ENCODE results near the gene LDAH.
"Not testable (repeated sequence)": the region's sequence is repeated elsewhere in the genome, so short reads cannot be mapped to it uniquely, and the experiment has no call there.

The LDAH gene

DNA sequence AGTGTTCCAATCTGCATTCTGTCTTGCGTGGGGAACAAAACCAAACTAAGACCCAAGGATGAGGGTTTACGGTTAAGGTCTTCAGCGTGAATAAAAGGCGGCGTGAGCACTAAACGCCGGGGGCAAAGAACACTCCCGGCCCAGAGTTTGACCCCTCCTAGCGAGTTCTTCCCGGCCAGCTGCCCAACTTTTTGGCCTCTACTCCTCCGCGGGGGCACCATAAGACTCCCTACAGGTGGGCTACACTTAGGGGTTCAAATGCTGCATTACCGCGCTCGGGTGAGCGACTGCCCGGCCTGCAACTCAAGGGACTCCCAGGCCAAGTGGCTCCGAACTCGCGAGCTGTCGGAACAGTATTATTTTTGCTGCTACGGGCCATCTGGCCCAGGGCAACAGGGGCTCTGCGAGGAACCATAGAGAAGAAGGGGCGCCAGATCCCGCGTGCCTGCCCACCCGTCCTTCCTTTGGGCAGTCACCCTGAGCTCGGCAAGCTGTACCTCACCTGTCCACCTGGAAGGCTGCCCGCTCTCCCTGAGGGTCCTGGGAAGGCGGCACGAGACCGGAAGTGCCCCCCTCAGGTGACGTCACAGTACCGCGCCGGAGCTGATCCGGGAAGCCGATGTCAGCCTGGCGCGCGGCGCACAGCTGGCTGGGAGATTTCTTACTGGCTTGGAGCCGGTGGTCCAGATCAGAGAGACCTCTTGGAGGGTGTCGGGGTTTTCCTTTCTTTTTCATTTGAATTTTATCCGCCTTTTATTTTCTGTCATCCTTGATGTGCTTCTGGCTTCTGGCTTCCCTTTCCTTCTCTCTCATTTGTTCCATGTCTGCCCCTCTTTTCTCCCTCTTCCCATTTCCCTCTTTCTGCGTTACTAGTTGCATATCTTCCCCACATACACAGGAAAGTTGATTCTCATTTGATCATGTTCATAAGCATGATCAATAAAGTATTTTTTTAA, at the start of gene LDAH:
LDAH (minus strand) TSS at position 567 of the 956 bp plus-strand sequence. CDS start 21,638 bp downstream, outside the sequence.
- DNase-seq (ENCODE audit: low read depth in 2 of 3, low spot score in 1 of 3) = peak; percentile 71 to 79 (median 72)

DNA sequence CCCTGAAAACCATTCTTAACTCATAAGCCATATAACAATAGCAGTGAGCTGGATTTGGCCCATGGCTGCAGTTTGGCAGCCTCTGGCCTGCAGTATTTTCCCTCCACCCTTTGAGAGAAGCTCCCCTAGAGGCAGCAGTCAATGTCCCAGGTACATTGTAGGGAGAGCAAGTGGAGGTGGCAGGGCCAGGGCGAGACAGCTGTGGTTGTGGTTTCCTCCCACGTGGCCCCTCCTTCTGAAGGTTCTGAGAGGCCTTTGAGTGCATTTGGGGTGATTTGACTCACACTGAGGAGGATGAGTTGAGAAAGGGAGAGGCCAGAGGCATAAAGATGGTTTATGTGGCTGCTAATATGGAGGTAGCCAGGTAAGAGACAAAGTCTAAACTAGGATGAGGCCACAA, 45.5 kb upstream of the LDAH start:
- peak; percentile 61 to 70 (median 68) for DNase-seq (ENCODE audit: low read depth in 2 of 3, low spot score in 1 of 3)

DNA sequence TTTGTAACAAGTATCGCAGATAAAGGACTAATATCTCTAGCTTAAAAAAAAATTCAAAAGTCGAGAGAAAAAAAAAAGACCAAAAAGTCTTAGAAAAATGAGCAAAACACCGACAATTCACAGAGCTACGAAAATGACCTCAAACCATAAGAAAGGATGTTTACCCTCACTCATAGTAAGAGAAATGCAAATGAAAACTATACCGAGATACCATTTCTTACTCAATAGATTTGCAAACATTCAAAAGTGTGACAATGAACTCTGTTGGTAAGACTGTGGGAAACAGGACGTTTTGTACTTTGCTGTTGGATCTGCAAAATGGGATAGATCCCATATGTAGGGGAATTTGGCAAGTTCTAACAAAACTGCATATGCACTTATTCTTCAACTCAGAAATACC, 39.9 kb upstream of the LDAH start:
- no peak for DNase-seq (ENCODE audit: low read depth in 2 of 3, low spot score in 1 of 3)

DNA sequence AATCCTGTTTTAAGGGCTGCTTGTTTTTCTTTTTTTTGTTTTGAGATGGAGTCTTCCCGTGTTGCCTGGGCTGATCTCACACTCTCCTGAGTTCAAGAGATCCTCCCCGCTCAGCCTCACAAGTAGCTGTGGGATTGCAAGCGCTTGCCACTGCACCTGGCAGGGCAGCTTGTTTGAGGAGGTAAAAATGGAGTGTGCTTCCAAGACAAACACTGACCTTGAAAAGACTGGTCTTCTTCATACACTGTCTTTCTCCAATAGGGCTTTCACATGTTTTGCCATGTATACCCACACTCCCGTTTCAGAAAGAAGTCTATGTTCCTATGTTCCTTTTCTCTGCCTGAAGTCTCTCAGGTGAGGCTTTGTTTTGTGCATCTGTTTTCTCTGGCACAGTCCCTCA, 32.6 kb upstream of the LDAH start:
- DNase-seq (ENCODE audit: low read depth in 2 of 3, low spot score in 1 of 3) = no peak

DNA sequence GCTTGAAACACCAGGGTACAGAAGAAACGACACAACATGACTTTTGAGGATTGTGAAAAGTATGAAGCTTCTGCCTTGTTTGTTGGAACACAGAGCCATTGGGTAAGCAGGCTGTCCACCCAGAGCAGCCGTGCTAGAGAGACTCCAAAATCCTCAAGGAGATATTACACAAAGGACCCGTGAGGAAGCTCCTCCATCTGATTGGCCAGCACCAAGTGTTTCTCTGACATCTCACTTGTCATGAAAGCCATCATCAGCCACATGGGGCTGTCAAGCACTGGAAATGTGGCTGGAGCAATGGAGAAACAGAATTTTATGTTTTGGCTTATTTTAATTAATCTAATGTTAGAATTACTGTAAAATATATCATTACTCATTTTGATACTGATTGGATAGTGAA, 29.8 kb upstream of the LDAH start:
- no peak for DNase-seq (ENCODE audit: low read depth in 2 of 3, low spot score in 1 of 3)

DNA sequence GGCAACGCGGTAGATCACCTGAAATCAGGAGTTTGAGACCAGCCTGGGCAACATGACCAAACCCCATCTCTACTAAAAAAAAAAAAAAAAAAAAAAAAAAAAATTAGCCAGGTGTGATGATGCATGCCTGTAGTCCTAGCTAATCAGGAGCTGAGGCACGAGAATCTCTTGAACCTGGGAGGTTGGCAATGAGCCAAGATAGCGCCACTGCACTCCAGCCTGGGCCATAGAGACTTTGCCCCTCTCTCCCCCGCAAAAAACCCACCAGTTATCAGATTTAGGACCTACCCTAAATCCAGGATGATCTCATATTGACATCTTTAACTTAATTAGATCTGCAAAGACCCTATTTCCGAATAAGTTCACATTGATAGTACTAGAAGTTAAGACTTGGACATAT, 29.2 kb upstream of the LDAH start:
- DNase-seq (ENCODE audit: low read depth in 2 of 3, low spot score in 1 of 3) = no peak

DNA sequence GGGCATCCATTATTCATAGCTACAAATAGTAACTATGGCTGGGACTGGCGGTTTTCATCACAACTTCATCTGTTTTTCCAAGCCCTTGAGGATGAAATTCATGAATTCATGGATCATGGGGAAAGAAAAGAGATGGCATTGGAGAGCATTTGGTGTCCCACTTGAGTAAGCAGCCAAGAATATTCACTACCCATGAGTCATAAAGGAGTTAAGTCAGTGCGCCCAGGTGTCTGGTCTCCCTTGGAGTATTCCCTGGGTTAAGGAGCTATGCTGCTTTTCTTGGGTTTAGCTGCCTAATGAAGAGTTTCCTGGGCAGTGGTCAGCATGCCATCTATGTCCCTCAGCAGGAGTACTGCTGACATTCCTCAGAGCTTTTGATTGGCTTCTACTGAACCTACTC, 21.3 kb upstream of the LDAH start:
- DNase-seq (ENCODE audit: low read depth in 2 of 3, low spot score in 1 of 3) = no peak

DNA sequence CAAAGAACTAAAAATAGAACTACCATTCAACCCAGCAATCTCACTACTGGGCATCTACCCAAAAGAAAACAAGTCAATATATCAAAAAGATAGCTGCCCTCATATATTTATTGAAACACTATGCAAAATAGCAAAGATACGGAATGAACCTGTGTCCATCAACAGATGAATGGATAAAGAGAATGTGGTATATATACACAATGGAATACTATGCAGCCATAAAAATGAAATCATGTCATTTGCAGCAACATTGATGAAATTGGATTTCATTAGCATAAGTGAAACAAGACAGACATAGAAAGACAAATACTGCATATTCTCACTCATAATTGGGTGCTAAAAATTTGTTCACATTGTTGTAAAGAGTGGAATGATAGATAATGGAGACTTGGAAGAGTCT, 16.2 kb upstream of the LDAH start:
- DNase-seq (ENCODE audit: low read depth in 2 of 3, low spot score in 1 of 3) = no peak

DNA sequence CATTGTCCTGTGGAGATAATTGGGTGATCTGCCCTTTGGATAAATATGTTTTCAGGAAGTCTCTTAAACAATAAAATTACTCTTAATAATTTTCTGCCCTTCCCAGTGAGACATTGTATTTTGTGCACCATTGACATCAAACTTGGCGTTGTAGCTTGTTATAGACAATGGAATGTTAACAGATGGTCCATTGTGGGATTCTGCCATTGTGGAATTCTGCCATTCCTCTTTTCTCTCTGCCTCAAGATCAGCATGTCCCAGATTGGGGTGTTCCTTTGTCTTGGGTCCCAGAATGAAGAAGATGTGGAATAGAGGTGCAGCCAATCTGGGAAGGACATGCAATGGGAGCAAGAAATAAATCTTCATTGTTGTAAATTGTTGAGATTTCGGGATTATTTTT, 15.1 kb upstream of the LDAH start:
- no peak for DNase-seq (ENCODE audit: low read depth in 2 of 3, low spot score in 1 of 3)

DNA sequence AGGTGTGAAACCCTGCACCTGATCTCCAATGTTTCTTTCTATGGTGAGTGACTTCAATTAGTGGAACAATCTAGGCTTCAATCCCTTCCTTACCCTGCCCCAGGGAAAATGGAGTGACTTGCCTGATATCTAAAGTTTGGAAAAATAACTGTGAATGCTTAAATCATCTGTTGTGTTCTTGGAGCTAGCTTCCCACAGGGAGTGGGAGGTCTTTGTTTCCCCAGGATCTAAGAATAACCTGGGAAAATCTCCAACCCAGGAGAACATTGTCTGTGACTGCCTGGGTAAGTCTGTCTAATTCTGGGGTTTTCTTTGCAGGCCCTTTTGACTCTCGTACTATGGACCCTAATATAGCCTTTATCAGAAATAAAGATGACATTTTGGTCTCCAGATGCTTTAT, 13.6 kb upstream of the LDAH start:
- DNase-seq (ENCODE audit: low read depth in 2 of 3, low spot score in 1 of 3) = no peak

DNA sequence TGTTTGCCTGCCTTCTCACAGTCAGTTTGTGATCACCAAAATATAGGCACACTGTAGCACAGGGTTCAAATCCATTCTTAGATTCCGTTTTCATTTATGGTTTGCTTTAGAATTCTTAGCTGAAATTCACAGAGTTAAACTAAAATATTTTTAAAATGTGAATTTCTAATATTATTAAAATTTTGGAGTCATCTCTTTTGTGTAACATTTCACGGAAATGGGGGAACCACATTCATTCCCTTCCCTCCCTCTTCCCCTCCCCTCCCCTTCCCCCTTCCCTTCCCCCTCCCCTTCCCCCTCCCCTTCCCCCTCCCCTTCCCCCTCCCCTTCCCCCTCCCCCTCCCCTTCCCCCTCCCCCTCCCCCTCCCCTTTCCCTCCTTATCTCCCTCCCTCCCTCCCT, 11.4 kb upstream of the LDAH start:
- no peak for DNase-seq (ENCODE audit: low read depth in 2 of 3, low spot score in 1 of 3)

DNA sequence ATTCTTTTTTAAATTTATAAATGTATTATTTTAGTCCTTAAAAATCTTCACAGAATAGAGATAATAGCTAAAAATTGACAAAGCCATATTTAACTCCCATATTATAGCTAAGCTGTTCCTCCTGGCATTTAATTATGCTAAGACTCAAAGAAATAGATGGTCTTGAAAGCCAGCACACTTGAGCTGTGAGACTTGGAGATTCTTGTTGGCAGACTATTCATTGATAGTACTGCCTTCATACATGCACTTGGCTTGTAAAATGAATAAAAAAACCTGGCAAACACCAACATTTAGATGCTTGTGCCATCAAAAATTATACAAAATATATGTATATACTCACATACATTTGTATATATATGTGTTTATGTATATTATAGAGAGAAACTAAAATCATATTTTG, 9.7 kb upstream of the LDAH start:
- DNase-seq (ENCODE audit: low read depth in 2 of 3, low spot score in 1 of 3) = no peak

DNA sequence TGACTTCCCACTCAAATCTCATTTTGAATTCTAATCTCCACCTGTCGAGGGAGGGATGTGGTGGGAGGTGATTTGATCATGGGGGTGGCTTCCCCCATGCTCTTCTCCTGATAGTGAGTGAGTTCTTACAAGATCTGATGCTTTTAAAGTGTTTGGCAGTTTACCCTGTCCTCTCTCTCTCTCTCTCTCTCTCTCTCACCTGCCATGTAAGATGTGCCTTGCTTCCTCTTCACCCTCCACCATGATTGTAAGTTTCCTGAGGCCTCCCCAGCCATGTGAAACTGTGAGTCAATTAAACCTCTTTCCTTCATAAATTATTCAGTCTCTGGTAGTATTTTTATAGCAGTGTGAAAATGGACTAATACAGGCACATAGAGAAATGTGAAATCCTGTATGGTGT, 7.0 kb upstream of the LDAH start:
- no peak for DNase-seq (ENCODE audit: low read depth in 2 of 3, low spot score in 1 of 3)

DNA sequence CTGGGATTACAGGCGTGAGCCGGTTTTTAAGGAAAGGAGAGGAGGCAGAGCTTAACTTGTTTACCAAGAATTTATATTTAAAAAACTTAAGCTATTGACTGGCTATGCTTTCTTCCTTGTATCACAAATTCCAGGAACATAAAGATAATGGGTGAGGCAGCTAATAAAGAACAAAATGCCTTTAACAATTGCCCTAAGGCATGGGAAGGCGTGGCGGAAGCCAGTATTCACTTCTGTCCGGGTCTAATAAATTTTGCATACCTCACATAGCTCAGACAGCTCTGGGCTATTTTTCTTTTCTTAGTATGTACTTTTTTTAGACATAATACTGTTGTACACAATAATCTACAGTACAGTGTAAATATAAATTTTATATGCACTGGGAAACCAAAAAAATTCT, 1.0 kb upstream of the LDAH start:
- no peak for DNase-seq (ENCODE audit: low read depth in 2 of 3, low spot score in 1 of 3)

DNA sequence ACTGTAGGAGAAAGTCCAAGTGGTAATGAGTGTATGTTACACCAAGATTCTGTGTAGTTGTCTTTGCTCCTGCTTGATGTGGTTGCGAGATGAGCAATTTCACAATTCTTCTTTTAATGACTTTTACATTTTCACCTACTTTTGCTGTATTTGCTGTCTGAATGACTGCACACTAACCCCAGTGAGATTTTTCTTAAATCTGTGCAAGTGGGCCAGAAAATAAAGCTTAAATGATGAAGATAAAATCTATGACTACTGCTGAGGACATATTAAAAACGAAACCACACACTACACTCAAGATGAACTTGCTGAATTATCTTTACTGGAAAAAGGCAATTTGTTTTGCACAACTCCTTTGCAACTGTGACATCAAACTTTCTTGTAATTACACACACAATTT, 4.1 kb downstream of the LDAH start:
- DNase-seq (ENCODE audit: low read depth in 2 of 3, low spot score in 1 of 3) = peak in 1 of 3 donors; percentile 10

DNA sequence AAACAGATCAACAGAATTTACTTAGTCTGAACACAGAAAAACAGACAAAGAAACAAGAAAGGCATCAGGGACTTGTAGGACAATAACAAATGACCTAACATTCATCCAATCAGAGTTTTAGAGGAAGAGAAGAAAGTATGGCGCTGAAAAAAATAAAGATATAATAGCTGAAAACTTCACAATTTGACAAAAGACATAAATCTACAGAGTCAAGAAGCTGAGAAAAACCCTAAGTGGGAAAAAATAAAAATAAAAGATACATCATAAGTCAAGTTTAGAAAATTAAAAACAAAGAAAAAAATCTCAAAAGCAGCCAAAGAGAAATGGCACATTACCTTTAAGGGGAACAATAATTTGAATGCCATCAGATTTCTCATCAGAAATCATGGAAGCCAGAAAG, 7.7 kb downstream of the LDAH start:
- DNase-seq (ENCODE audit: low read depth in 2 of 3, low spot score in 1 of 3) = no peak

DNA sequence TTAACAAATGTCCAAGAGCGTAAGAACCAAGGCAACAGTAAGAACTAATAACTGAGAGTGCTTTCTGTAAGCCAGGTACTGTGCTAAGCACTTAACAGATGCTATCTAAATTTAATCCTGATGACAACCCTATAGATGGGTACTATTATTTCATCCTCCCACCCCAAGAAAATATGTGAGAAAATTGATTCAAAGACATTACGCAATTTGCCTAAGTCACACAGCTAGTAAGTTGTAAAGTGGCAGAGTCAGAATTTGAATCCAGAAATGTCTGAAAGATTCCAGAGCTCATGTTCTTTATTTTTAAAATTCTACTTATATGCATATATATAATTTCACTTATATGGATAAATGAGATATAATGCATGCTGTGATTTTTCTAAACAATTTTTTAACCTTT, 10.1 kb downstream of the LDAH start:
- DNase-seq (ENCODE audit: low read depth in 2 of 3, low spot score in 1 of 3) = no peak

DNA sequence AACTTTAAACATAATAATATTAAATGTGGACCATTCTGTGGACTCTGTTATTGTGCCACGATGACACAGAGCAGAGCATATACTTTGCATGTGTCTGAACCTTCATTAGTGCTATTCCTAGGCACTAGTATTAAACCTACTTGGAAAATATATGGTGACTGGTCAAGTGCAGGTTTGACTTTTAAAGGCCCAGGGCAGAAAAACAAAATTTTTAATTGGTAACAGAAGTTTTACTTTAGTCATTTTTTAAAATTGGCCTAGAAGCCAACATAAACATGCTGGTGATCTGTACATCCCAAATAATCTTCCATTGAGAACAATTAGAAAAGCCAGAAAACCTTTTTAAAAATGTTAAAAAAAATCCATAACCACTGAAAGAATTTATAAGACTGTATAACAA, 16.6 kb downstream of the LDAH start:
- DNase-seq (ENCODE audit: low read depth in 2 of 3, low spot score in 1 of 3) = no peak

DNA sequence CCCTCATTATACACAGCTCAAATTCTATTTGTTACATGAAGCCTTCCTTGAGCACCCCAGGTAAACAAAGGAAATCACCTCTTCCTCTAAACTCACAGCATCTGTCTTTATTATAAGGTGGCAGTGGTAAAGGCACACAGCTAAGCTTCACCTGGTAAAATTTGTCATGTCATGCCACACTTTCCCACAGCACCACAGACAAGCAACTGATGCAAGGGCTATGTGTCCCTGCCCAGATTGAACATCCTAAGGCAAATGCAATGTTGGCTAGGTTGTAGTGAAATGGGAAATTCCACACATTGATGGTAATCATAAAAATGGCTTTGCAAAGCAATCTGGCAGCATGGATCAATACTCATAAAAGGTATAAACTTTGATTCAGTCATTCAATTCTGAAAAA, 18.9 kb downstream of the LDAH start:
- DNase-seq (ENCODE audit: low read depth in 2 of 3, low spot score in 1 of 3) = no peak

DNA sequence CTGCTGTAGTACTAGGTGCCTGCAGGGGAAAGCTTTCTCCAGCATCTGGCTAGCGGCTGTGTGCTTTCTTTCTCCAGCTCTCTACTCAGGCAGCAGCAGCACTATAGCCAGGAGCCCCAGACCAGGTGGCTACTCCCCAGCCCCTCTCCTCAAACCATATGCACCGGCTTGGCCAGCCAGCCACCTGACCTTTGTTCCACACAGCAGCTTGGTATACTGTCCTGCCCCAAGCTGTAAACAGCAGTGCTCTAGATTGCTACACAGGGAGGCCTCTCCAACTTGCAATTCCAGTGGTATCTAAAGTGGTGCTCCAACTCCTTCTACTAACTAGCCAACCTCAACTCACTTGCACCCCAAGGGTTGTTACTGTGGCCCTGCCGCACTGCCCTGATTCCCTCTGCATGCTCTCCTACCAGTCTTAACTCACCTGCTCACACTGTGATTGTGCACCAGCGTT, 19.6 kb downstream of the LDAH start:
- no peak for DNase-seq (ENCODE audit: low read depth in 2 of 3, low spot score in 1 of 3)

DNA sequence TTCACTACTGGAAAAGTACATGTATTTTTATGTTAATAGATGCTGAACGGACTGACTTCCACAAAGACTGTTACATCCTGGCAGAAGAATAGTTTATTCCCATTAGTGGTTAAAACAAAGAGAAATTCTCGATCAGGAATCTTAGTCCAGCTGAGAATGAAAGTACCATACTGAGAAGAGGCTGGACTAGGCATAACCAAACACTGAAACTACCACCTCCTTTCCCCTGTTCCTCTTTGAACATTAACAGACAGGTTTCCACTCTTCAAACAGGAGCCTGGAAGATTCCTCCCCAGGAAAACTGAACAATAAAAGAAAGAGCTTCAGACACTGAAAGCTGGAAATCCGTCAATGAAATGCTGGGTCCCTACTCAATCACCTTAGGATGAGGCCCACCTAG, 25.8 kb downstream of the LDAH start:
- no peak for DNase-seq (ENCODE audit: low read depth in 2 of 3, low spot score in 1 of 3)

DNA sequence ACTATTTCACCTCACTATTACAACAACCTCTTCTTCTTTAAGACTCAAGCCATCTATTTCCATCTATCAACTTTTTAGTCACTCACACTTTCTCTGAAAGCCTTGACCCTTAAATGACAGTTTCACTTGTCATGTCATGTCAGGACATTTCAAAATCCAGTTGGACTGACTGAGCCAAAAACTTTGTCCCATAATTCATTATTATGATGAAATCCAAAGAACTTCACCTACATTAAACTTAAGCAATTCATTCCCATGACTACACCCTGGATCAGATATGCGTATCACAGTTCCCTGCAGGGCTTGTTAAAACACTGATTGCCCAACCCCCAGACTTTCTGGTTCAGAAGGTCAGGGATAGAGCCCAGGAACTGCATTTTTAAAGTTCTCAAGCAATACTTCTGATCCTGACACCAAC, 26.5 kb downstream of the LDAH start:
- no peak for DNase-seq (ENCODE audit: low read depth in 2 of 3, low spot score in 1 of 3)

DNA sequence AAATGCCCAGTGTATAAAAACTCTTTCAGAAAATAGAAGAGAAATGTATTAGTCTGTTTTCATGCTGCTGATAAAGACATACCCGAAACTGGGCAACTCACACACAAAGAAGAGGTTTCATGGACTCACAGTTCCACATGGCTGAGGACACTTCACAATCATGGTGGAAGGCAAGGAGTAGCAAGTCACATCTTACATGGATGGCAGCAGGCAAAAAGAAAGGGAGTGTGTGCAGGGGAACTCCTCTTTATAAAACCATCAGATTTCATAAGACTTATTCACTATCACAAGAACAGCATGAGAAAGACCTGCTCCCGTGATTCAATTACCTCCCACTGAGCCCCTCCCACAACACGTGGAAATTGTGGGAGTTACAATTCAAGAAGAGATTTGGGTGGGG, 29.0 kb downstream of the LDAH start:
- not testable (repeated sequence) for DNase-seq (ENCODE audit: low read depth in 2 of 3, low spot score in 1 of 3)
